OCI-LY1 (cell line): ENCODE results near the gene RPP38.

ENCODE experiments used
- H2AFZ ChIP-seq: fragments of 200-600 bp; sonication (generic), shearing (Covaris generic); 2 replicates; pipeline ENCODE4 v1.6.0; 2014; ENCODE audit warnings: antibody characterized with exemption, mild to moderate bottlenecking, low read length
- H3F3A ChIP-seq: fragments of 200-600 bp; sonication (generic), shearing (Covaris generic); 2 replicates; pipeline ENCODE4 v1.6.0; 2014; ENCODE audit warnings: mild to moderate bottlenecking, antibody characterized with exemption, low read length, moderate library complexity; ENCODE audit not compliant: insufficient read depth
- H3K27ac ChIP-seq: fragments of 200-600 bp; sonication (generic); 2 replicates; pipeline ENCODE4 v1.5.1; 2014; ENCODE audit warnings: low read length, mixed run types, mild to moderate bottlenecking, low read depth; ENCODE audit not compliant: poor library complexity, severe bottlenecking
- H3K27me3 ChIP-seq: fragments of 200-600 bp; sonication (generic); 2 replicates; pipeline ENCODE4 v1.6.0; 2014; ENCODE audit warnings: antibody characterized with exemption, mild to moderate bottlenecking, low read length, moderate library complexity; ENCODE audit not compliant: insufficient read depth
- H3K36me3 ChIP-seq: fragments of 200-600 bp; sonication (generic); 2 replicates; pipeline ENCODE4 v1.6.1; 2014; ENCODE audit warnings: mild to moderate bottlenecking, antibody characterized with exemption, low read length, moderate library complexity, mixed read lengths; ENCODE audit not compliant: insufficient read depth
- H3K4me1 ChIP-seq: fragments of 200-600 bp; sonication (generic); 2 replicates; pipeline ENCODE4 v1.5.1; 2014; ENCODE audit warnings: mild to moderate bottlenecking, low read length, moderate library complexity; ENCODE audit not compliant: insufficient read depth, severe bottlenecking
- H3K4me2 ChIP-seq: fragments of 200-600 bp; sonication (generic), shearing (Covaris generic); 2 replicates; pipeline ENCODE4 v1.6.1; 2014; ENCODE audit warnings: low read length
- H3K4me3 ChIP-seq: fragments of 200-600 bp; sonication (generic); 2 replicates; pipeline ENCODE4 v1.5.1; 2014; ENCODE audit warnings: low read length, low read depth, mild to moderate bottlenecking, mixed read lengths; ENCODE audit not compliant: poor library complexity, severe bottlenecking
- H3K79me2 ChIP-seq: fragments of 200-600 bp; shearing (Covaris generic); 2 replicates; pipeline ENCODE4 v1.6.1; 2016; ENCODE audit warnings: mixed run types, low read length, mixed read lengths; ENCODE audit not compliant: insufficient read depth
- H3K9ac ChIP-seq: fragments of 200-600 bp; sonication (generic), shearing (Covaris generic); 2 replicates; pipeline ENCODE4 v1.6.1; 2014; ENCODE audit warnings: mild to moderate bottlenecking, low read length, mixed read lengths
- H3K9me2 ChIP-seq: fragments of 200-600 bp; sonication (generic), shearing (Covaris generic); 2 replicates; pipeline ENCODE4 v1.6.1; 2014; ENCODE audit warnings: low read depth, mild to moderate bottlenecking, low read length, mixed read lengths
- H3K9me3 ChIP-seq: fragments of 200-600 bp; shearing (Covaris generic); 2 replicates; pipeline ENCODE4 v1.6.1; 2014; ENCODE audit warnings: low read length, mixed read lengths
- H4K20me1 ChIP-seq: fragments of 200-600 bp; sonication (generic), shearing (Covaris generic); 2 replicates; pipeline ENCODE4 v1.6.0; 2016; ENCODE audit warnings: mild to moderate bottlenecking, low read length; ENCODE audit not compliant: insufficient read depth
- EZH2 ChIP-seq: fragments of 200-600 bp; sonication (generic), shearing (Covaris generic); IDR thresholded peaks from 2 replicates; pipeline ENCODE4 v1.8.0; 2017; ENCODE audit warnings: borderline replicate concordance, mixed run types, mild to moderate bottlenecking, antibody characterized with exemption, low read length, moderate library complexity, mixed read lengths
- TF ChIP-seq, protein P1 (sequence below): fragments of 200-600 bp; sonication (generic), shearing (Covaris generic); IDR thresholded peaks from 2 replicates; pipeline ENCODE4 v1.5.1; 2017; ENCODE audit warnings: mild to moderate bottlenecking, antibody characterized with exemption, low read length, moderate library complexity, mixed read lengths

Gene RPP38

DNA sequence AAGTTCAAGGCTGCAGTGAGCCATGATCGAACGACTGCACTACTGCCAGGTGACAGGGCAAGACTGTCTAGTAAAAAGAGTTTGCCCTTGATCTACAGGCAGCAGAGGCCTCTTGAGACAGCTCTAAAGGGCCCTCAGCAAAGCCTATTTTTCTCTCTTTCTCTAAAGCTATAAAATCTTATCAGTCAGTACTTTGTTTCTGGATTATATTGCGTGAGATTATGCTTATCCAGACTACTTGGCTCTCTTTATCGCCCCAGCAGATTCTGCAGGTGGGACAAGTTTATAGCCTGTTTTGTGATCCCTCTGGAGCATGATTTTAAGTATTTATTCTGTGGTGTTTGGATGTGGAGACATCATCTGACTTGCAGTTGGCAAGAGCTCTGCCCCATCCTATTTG lies 2.7 kb downstream of the RPP38 start:
- no peak overlapping the region for H2AFZ ChIP-seq
- H3K9me3 ChIP-seq = no peaks in the 10 kb centered on the region
- no peak overlapping the region for H3K4me3 ChIP-seq
- H3K4me1 ChIP-seq = peaks cover 18% of the 10 kb centered on the region
- peaks cover 24% of the 10 kb centered on the region for H3K79me2 ChIP-seq
- no peak overlapping the region for H3K4me2 ChIP-seq
- peaks cover 37% of the 10 kb centered on the region for H3K36me3 ChIP-seq
- no peak overlapping the region for H3K9ac ChIP-seq
- no peak for TF ChIP-seq EZH2
- TF ChIP-seq, protein P1, sequence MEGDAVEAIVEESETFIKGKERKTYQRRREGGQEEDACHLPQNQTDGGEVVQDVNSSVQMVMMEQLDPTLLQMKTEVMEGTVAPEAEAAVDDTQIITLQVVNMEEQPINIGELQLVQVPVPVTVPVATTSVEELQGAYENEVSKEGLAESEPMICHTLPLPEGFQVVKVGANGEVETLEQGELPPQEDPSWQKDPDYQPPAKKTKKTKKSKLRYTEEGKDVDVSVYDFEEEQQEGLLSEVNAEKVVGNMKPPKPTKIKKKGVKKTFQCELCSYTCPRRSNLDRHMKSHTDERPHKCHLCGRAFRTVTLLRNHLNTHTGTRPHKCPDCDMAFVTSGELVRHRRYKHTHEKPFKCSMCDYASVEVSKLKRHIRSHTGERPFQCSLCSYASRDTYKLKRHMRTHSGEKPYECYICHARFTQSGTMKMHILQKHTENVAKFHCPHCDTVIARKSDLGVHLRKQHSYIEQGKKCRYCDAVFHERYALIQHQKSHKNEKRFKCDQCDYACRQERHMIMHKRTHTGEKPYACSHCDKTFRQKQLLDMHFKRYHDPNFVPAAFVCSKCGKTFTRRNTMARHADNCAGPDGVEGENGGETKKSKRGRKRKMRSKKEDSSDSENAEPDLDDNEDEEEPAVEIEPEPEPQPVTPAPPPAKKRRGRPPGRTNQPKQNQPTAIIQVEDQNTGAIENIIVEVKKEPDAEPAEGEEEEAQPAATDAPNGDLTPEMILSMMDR = no peak
- H3K27ac ChIP-seq = no peak overlapping the region
- no peaks in the 10 kb centered on the region for H3K27me3 ChIP-seq
- H3F3A ChIP-seq = no peaks in the 10 kb centered on the region
- H3K9me2 ChIP-seq = no peaks in the 10 kb centered on the region
- H4K20me1 ChIP-seq = no peaks in the 10 kb centered on the region

DNA sequence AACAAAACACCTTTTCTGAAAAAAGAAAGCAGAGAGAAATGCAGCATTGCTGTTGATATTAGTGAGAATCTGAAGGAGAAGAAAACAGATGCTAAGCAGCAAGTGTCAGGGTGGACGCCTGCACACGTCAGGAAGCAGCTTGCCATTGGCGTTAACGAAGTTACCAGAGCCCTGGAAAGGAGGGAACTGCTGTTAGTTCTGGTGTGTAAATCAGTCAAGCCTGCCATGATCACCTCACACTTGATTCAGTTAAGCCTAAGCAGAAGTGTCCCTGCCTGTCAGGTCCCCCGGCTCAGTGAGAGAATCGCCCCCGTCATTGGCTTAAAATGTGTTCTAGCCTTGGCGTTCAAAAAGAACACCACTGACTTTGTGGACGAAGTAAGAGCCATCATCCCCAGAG lies 6.4 kb downstream of the RPP38 start:
- Histone ChIP-seq H3K9me3 (no peaks in the 10 kb centered on the region), H3K27ac (no peak overlapping the region), H3K27me3 (no peaks in the 10 kb centered on the region), H2AFZ (no peak overlapping the region), H3K36me3 (peaks cover 49% of the 10 kb centered on the region), H4K20me1 (no peaks in the 10 kb centered on the region), H3K79me2 (peaks cover 15% of the 10 kb centered on the region; the same call in 1 of the 2 replicates), H3F3A (0 out of 2 replicates have a peak, but pooled peaks cover 7% of the 10 kb centered on the region), H3K4me1 (peaks cover 6% of the 10 kb centered on the region), H3K4me2 (no peak overlapping the region), H3K9ac (no peak overlapping the region), H3K9me2 (no peaks in the 10 kb centered on the region), H3K4me3 (no peak overlapping the region)
- TF ChIP-seq, protein P1 = no peak
- no peak for TF ChIP-seq EZH2

DNA sequence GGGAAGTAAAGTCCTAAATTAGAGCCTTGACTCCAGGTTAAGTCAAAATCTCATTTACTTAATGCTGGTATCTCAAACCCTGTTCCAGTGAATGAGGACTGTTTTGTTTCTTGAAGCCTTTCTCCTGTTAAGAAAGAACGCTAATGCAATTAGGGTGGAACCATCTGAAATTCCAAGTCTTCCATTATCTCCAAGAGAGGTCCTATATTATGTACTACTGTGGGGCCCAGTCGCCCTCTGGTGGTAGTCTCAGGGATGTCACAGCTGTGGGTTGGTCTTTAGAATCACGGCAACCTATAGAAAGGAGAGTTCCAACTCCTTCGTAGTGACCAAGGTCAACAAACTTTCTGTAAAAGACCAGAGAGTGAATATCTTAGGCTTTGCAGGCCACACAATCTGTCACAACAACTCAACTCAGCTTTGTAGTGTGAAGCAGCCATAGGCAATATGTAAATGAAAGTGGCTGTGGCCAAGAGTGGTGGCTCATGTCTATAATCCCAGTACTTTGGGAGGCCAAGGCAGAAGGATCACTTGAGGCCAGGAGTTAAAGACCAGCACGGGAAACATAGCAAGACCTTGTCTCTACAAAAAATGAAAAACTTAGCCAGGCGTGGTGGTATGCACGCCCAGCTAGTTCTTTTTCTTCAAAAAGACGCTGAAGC lies 9.3 kb downstream of the RPP38 start:
- TF ChIP-seq EZH2 = no peak
- TF ChIP-seq, protein P1 = peak; percentile 94
- H3K4me2 ChIP-seq = no peak overlapping the region

More for the DNA sequence above, 9.3 kb downstream of the RPP38 start:
- H3K9me3 ChIP-seq = no peaks in the 10 kb centered on the region
- H3K27me3 ChIP-seq = no peaks in the 10 kb centered on the region
- H3K79me2 ChIP-seq = no peaks in the 10 kb centered on the region
- no peak overlapping the region for H2AFZ ChIP-seq
- H3K27ac ChIP-seq = no peak overlapping the region
- no peak overlapping the region for H3K4me3 ChIP-seq
- H3K9me2 ChIP-seq = no peaks in the 10 kb centered on the region
- no peak overlapping the region for H3K9ac ChIP-seq
- peaks cover 42% of the 10 kb centered on the region for H3K36me3 ChIP-seq
- H3F3A ChIP-seq = 0 out of 2 replicates have a peak, but pooled peaks cover 7% of the 10 kb centered on the region
- H4K20me1 ChIP-seq = no peaks in the 10 kb centered on the region
- no peaks in the 10 kb centered on the region for H3K4me1 ChIP-seq
